Stimulated activated CD4-positive, alpha-beta T cell treated with anti-CD3 and anti-CD28 coated beads, Interleukin-2, amount 100 ng/mL, for 24 hours (primary cell): ENCODE measurements around the gene AIFM1.
A peak's percentile ranks its signal among the peaks of the same experiment; 100 is the strongest.
"Not testable (repeated sequence)": the region's sequence is repeated elsewhere in the genome, so short reads cannot be mapped to it uniquely, and the experiment has no call there.

Experiments used
- DNase-seq, 2 donors: peaks; one replicate each; pipeline ENCODE4 v3.0.0-alpha.2; 2020

The AIFM1 gene

GRCh38 chrX:130118441-130119311 is 47.0 kb downstream of the AIFM1 start:
- DNase-seq: no peak

- DNase-seq: no peak
Measured at GRCh38 chrX:130117166-130117565, 48.5 kb downstream of the AIFM1 start.

- DNase-seq: not testable (repeated sequence)
Measured at GRCh38 chrX:130115119-130115885, 50.3 kb downstream of the AIFM1 start.

- DNase-seq: no peak
Measured at GRCh38 chrX:130114141-130114588, 51.5 kb downstream of the AIFM1 start.

- DNase-seq: no peak
Measured at GRCh38 chrX:130111220-130112154, 54.2 kb downstream of the AIFM1 start.

- peak; percentile 54 to 65 for DNase-seq
Measured at GRCh38 chrX:130110379-130111219, 55.0 kb downstream of the AIFM1 start, which contains the start of gene ELF4. ELF4 (minus strand) TSS chrX:130110497; CDS start chrX:130081330, 29,167 bp downstream.

- DNase-seq: peak in 1 of 2 donors; percentile 24
Measured at GRCh38 chrX:130109429-130110378, 55.9 kb downstream of the AIFM1 start.

- peak; percentile 44 to 53 for DNase-seq
Measured at GRCh38 chrX:130108647-130109428, 56.8 kb downstream of the AIFM1 start.

- DNase-seq: no peak
Measured at GRCh38 chrX:130106071-130106470, 59.6 kb downstream of the AIFM1 start.

GRCh38 chrX:130105244-130105643 is 60.4 kb downstream of the AIFM1 start:
- no peak for DNase-seq

GRCh38 chrX:130103605-130104004 is 62.0 kb downstream of the AIFM1 start:
- DNase-seq: no peak

GRCh38 chrX:130100180-130100579 is 65.5 kb downstream of the AIFM1 start:
- no peak for DNase-seq

- no peak for DNase-seq
Measured at GRCh38 chrX:130098210-130098552, 67.5 kb downstream of the AIFM1 start.

- DNase-seq: no peak
Measured at GRCh38 chrX:130097507-130098209, 68.0 kb downstream of the AIFM1 start.

GRCh38 chrX:130095249-130096030 is 70.2 kb downstream of the AIFM1 start:
- DNase-seq: no peak

GRCh38 chrX:130094696-130095095 is 70.9 kb downstream of the AIFM1 start:
- DNase-seq: no peak

- no peak for DNase-seq
Measured at GRCh38 chrX:130093271-130093670, 72.4 kb downstream of the AIFM1 start.

- DNase-seq: peak; percentile 71 to 80
Measured at GRCh38 chrX:130091980-130092522, 73.6 kb downstream of the AIFM1 start.
